Measurements from ENCODE around the gene RPL38.

RPL38 gene

DNA sequence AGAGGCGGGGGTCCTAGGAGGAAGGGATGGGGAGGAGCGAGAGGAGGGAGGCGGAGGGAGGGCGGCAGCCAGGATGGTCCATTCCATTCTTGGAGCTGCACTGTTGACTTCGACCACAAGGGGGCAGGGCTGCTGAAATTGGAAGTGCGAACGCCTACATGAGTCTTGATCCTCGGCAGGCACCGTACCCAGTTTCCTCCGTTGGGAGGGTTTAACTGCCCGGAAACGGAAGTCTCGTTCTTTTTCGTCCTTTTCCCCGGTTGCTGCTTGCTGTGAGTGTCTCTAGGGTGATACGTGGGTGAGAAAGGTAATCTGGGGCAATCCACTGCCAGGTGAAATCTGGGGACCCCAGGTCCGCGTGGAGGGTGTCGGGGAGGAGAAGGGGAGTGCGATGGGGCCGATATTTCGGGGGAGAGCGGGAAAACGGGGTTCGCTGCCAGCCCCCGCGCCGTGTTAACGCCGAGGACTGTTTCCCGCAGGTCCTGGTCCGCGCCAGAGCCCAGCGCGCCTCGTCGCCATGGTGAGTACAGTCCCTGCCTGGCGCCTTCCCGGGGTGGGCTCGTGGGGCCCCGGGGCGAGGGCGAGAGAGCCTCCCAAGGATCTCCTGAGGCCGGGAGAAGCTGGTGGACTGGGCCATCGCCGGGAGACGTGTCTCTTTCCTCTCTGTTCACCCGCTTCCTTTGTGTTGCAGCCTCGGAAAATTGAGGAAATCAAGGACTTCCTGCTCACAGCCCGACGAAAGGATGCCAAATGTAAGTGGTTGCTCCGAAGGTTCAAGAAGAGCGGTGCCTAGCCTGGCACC is at the start of gene RPL38:
RPL38 (plus strand) TSS at position 240 of the 802 bp plus-strand sequence; CDS start at position 518, 278 bp downstream.
- DNase-seq: peak; percentile 98

DNA sequence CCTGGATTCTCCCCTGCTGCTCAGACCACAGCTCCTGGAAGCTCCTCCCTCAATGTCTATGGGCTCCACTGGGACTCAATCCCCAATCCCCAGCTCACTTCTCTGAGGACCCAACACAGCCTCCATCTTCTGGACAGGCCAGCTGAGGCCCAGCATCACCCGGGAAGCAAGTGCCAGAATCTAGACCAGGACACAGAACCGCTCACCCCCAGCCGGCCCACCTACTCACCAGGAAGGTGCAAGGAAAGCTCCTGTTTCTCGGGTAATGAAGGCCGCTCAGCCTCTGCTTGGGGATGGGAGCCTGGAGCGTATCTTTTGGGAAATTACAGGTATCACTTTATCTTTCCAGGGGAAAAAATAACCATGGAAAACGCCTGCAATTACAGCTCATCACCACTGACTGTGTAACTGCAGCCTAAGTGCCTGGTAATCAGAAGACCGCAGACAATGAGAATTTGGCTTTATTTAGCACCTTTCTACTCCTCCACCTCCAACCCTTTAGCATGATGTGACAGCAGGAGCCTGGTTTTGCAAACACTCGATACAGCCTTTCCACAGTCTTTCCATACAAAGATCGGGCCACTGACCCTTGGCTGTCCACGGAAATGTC is 49.6 kb upstream of the RPL38 start:
- DNase-seq: no peak

DNA sequence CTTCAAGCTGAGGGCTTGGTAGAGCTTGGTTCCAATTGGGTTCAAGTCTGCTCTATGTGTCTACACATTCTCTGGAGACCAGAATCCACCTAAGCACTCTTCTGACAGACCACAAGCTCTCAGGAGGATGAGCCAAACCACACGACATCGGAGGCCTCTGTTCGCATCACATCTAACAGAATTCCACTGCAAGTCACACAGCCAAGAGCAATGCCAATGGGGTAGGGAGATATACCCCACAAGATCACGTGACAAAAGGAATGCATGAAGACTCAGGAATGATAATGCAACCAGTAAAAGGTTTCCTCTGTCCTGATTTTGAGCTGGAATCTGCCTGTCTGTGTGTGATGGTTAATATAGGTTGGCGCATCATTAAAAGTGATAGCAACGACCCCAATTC is 46.6 kb upstream of the RPL38 start:
- DNase-seq: no peak

DNA sequence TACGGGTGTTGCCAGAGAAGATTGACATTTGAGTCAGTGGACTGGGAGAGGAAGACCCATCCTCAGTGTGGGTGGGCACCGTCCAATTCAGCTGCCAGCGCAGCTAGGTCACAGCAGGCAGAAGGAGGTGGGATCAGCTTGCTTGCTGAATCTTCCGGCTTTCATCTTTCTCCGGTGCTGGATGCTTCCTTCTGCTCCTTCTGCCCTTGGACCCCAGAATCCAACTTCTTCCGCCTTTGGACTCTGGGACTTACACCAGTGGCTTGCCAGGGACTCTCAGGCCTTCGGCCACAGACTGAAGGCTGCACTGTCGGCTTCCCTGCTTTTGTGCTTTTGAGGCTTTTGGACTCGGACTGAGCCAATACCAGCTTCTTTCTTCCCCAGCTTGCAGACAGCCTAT is 46.1 kb upstream of the RPL38 start:
- DNase-seq: no peak

DNA sequence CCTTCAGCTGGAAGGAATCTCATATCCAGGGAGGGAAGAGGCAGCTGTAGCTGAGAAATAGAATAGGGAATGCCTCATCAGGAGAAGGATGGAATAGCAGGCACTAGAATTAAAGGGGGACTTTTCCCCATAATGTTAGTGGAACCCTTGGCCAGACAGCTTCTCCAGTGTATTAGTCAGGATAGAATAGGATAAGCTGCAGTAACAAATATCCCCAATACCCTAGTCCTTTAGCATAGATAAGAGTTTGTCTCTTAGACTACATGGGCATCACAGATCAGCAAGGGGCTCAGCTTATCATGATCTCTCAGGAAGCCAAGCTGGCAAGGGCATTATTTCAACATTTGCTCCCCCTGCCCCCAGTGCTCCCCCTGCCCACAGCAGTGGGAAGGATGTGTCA is 44.7 kb upstream of the RPL38 start:
- DNase-seq: no peak

DNA sequence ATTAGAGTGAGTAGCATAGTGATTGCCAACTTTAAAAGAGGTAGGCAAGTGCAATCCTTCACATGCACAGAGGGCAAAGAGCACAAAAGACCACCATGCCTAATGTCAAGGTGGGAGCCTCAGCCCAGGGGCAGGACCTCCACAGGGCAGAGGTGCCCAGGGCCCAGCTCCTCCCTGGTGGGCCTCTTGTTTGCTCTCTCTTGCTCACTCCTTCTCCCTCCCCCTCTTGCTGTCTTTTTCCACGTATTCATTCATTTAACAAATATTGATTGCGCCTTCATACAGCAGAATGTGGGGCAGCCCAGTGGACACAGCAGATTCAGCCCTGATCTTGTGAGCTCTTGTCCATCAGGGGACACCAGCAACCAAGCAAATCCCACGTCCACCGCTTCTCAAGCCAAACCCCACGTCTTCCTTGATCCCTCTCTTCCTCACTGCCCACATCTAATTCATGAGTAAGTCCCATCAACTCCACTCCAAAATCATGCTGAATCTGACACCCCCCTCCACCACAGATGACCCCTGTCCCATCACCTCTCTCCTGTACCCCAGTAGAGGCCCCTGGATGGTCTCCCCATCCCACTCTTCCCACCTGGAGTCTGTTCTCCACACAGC is 44.1 kb upstream of the RPL38 start:
- DNase-seq: no peak

DNA sequence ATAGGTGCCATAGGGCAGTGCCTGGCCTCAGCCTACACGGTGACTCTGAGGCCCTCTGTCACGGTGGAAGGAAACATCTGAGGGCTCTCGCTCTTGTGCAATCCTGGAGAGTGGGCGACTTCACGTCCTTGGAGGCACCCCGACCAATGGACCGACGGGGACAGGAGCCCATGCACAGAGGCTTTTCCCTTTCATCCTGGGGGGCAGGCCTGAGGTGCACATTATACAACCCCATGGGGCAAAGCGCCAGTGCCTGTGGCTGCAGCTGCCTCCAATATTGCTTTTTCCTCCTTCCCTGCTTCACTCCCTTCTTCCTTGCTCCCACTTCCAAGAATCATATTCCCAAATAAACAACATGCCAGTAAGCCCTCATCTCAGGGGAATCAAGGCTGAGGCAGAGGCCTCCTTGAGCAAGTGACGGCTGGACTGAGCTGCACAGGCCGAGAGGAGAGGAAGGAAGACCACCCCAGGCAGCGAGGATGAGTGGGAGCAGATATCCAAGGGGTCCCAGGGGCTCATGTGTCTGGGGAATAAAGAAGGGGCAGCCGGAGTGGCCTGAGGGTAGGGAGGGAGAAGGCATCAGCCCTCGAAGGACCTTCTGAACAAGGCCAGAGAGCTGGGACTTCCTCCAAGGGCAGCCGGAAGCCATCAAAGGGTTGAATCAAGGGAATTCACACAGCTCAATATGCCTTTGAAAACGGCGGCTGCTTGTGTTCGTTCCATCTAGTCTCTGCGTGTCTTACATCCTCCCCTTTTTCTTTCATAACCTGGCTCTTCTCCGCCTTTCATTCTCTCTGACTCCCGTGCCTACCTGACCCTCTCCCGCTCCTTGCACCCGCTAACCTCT is 42.6 kb upstream of the RPL38 start:
- DNase-seq: no peak

DNA sequence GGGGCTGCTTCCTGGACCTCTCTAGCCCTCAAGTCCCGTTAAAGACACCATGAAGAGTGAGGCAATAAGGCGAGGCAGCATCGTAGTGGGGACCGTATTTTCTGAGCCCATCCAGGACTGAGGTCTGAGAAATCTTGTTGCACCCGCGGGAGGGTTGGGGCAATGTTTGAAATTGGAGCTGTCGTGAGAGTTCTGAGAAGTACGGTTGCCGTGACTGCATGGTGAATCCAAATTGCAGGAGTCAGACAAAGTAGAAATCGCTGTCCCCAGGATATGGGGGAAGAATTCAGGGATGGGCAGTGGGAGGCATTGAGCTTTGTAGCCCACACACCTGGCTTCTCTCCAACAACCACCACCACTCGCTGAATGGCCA is 42.0 kb upstream of the RPL38 start:
- no peak for DNase-seq

DNA sequence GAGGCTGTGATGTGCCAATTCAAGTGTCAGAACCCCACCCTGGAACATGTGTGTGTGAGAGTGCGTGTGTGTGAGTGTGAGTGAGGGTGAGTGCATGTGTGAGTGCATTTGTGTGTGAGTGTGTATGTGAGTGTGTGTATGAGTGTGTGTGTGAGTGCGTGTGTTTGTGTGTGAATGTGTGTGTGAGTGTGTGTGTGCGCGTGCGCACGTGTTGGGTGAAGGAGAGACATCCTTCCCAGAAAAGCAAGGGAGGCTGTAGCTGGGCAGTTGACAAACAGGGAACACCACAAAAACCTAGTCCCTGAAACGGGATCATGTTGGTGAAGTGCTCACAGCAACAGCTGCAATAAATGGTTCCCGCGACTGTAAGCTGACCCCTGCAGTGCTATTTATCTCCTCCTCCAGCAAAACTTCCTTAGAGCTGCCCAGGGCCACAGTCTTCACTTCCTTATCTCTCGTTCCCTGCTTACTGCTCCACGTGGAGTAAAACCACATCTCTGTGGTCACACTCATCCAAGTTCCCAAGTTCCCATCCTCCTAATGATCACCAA is 40.1 kb upstream of the RPL38 start:
- DNase-seq: no peak

DNA sequence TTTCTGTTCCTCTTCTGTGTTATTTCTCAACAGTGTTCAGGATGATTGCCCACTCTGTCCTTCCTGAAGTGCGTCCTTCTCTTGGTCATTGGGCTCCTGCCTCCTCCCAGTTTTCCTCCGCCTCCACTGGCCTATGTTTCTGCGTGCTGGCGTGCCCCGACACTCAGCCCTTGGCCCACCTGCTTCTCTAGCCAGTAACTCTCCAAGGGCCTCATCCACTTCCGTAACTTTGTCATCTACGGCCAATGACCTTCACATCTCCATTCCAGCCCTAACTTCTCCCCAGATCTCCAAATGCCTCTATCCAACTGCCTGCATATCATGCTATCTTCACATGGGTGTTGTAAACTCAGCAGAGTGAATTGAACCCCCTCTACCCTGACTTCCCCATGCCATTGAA is 39.6 kb upstream of the RPL38 start:
- DNase-seq: no peak

DNA sequence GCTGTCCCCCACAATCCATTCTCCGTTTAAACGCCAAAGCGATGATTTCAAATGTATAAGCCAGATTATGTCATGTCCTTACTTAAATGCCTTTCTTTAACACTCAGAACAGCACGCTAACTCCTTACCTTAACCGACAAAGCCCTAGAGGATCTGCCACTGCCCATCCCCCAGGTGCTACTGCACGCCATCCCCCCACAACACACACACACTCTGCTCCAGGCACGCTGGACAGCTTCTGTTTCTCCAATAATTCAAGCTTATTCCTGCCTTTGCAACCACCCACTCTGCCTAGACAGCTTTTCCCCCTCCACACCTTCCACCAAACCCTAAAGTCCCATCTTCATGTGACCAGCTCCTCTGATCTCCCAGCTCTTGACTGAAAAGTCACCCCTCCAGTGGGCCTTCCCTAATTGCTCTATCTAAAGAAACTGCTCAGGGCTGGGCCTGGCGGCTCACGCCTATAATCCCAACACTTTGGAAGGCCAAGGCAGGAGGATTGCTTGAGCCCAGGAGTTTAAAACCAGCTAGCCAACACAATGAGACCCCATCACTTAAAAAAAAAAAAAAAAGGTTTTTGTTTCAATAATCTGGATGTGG is 38.9 kb upstream of the RPL38 start:
- no peak for DNase-seq

DNA sequence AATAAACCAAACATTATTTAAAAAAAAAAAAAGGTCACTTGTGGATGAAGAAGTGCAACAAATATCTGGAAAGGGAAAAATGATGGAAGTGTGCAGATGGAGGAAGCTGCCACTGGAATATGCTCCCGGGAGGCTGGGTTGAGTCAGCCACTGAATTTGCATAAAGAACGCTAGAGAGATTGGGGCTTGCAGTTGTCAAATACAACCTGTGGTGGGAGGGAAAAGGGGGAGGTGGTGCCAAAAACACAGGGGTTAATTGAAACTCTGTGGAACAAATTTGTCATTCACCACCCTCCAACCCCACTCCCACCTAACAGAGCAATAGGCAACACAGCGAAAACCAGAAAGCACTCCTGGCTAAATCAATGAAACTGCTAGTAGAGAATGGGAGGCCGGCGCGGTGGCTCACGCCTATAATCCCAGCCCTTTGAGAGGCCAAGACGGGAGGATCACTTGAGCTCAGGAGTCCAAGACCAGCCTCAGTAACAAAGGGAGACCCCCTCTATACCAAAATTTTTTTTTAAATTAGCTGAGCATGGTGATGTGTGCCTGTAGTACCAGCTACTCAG is 37.6 kb upstream of the RPL38 start:
- no peak for DNase-seq

DNA sequence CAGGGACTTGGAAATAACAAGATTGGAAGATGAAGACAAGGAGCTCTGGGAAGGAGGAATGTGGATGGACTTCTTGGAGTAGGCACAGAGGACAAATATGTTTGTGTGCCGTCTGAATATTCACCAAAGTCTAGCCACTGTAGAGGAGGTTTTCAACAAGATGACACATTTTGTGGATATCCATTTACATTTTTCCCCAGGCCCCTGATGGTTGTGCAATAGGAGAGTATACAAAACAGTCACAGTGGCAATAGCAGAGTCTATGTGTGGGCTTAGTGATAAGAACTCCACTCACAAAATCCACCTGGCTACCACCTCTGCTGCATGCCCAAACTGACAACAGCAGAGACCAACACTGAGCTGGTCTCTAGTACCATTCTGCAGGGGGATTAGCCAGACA is 32.6 kb upstream of the RPL38 start:
- no peak for DNase-seq

DNA sequence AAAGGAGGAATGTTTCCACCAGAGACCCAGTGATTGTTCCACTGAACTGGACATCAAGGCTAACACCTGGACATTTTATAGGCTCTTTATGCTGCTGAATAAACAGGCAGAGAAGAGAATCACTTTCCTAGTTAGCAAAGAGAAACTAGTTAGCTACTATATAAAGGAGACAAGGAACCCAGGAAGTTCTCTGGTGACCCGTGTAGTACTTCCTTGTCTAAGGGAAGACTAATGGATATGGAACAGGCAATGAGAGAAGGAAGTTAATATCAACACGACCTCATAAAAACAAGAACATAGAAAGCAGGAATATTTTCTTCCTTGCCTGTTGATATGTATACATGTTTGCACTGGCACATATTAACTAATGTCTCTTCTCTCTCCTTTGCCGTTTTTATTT is 30.8 kb upstream of the RPL38 start:
- no peak for DNase-seq

DNA sequence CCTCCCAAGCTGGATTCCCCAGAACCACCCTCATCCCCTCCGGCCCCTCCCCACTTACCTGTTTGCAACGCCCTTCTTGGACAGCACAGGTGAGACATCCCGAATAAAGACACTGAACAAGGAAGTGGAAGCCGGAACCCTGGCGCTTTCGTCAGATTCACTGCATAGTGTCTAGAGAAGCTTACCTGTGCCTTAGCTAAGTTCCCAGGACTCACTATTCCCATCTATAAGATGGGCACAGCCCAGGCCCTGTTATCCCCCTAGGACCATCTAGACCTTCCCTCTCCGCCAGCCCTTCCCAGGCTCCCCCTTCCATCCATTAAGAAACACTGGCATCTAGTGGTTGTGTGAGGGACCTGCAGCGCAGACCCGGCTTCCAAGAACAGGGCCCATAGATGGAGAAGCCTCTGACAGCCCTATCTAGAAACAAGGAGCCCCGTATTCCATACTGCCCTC is 26.9 kb upstream of the RPL38 start:
- peak; percentile 57 for DNase-seq

DNA sequence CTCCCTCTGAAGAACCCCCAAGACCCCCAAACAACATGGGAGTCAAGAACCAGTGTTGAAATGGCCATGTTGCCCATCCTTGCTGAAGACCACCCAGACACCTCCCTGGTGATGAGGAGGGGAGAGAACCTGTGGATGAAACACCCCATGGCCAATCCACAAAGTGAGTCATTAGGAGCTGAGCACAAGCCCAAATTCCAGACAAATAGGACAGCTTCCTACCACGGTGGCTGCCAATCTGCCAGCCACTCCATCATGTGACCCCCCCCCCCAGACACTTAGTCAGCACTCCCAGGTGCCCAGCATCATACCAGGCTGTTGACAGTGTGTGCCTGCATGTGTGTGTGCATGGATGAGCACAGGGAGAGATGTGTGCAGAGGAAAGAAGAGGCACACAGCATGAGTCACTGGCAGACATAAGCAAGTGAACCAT is 26.4 kb upstream of the RPL38 start:
- no peak for DNase-seq

DNA sequence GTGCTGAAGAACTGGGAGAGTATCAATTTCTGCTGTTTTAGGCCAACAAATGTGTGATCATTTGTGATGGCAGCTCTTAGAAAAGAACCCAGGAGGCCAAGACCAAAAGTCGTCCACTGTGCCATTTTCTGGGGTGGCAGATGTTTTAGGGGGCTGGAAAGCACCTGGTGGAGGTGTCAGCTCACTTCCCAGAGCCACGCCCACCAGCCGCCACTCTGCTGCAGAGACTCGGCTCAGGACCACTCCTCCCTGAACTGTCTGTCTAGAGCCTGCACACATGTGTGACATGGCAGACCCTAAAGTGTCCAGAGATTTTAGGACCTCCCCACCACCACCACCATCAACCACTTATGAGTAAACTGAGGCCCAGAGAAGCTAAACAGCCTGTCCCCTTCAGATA is 23.9 kb upstream of the RPL38 start:
- DNase-seq: no peak

DNA sequence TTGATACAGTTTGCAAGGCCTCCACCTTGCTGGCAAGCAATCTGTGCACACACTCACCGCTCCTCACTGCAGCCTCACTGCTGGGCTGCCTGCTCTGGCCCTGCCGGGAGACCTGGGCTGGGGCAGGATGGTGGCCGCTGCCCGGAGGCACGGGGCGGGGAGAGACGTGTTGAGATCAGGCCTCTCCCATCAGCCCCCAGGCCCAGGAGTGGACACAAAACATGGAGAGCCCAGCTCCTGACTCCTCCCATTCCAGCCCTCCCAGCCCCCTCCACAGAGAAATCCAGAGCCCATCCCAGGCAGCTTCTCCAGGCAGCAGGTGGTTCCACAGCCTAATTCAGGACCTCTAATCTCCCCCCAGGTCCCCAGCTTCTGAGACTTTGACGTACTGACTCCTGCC is 23.1 kb upstream of the RPL38 start:
- no peak for DNase-seq

DNA sequence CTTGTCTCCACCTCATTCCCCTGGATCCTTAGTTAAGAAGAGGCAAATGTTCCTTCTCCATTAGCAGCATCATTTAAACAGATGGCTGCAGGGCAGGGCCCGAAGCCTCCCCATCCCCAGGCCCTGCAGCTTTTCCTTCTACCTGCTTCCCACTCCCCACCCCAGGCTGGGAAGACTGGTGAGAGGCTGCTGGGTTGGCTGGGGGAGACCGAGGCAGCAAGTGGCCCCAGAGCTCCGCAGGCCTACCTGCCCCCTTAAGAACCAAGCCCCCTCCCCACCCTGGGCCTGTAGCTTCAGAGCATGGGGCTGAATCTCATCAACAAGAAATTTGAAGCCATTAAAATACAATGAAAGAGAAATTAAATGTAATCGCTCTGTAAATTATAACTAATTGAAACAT is 22.1 kb upstream of the RPL38 start:
- no peak for DNase-seq

DNA sequence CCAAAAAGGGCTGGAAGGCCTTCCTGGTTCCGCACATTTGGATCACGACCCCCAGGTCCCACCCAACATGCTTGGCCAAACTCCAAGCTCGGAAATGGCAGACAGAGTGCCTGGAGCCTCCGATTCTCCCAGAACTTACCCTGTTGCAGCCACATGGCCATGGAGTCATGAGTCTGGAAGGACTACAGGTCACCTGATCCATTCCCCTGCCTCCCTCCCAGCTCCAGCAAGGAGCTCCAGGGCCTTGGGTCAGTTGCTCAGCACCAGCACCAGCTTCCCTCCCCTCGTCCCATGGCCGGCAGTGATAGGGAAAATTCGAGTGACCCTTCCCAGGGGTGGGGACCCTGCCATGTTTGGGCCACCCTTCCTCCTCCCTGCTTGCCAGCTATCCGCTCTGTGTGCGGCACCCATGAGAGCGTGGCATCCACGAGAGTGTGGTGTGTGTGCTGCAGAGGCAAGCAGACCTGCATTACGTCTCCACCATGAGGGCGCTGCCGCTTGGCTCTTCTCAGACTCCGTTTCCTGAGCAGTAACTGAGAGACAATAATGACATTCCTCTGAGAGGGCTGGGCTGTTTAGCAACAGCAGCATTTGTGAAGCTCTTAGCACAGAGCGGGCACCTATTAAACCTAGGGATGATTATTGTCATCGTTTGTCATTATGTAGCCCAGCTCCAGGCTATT is 21.3 kb upstream of the RPL38 start:
- no peak for DNase-seq

DNA sequence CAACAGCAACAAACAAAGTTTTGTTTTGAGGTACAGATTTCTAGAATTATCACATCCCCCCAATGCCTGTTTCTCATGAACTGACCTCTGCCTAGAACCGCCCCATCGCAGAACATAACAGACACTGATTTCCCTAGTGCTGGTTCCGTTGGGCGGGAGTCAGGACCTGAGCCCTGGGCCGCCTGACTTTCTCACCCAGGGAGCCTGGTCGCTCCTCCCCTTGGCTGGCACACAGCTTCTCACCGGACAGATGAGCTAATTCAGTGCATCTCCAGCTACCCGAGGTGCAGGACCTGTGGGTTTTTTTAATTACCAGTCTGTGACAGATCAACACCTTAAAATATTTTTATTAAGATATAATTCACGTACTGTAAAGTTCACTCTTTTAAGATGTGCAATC is 20.1 kb upstream of the RPL38 start:
- no peak for DNase-seq
